SK-N-SH (cell line): ENCODE results near the gene DAP.

Experiments
- GABPA ChIP-seq: IDR thresholded peaks from 2 replicates; pipeline ENCODE4 v1.4.0; 2012; ENCODE audit warnings: low read depth, mild to moderate bottlenecking
- TF ChIP-seq, protein P1 (sequence below): fragments of 200-600 bp; sonication (generic); IDR thresholded peaks from 2 replicates; pipeline ENCODE4 v1.6.1; 2017; ENCODE audit warnings: antibody characterized with exemption, mild to moderate bottlenecking, moderate library complexity

DNA sequence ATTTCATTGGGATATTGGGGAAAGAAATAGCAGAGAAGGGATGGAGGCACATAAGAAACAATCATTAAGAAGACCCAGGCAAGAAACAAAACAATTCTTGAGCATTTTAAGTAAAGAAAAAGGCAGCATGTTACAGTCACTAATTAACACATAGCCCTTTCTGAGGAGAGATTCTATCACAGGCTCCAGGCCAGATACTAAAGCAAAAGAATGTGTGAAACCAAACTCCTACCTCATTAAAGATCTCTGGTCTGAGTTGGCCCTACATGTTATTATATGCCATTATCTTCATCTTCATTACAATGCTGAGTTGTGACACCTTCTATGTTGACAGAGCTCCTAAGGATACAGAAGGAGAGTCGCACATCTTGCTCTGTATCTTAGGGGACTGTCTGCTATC lies 37.5 kb downstream of the DAP start:
- TF ChIP-seq, protein P1, sequence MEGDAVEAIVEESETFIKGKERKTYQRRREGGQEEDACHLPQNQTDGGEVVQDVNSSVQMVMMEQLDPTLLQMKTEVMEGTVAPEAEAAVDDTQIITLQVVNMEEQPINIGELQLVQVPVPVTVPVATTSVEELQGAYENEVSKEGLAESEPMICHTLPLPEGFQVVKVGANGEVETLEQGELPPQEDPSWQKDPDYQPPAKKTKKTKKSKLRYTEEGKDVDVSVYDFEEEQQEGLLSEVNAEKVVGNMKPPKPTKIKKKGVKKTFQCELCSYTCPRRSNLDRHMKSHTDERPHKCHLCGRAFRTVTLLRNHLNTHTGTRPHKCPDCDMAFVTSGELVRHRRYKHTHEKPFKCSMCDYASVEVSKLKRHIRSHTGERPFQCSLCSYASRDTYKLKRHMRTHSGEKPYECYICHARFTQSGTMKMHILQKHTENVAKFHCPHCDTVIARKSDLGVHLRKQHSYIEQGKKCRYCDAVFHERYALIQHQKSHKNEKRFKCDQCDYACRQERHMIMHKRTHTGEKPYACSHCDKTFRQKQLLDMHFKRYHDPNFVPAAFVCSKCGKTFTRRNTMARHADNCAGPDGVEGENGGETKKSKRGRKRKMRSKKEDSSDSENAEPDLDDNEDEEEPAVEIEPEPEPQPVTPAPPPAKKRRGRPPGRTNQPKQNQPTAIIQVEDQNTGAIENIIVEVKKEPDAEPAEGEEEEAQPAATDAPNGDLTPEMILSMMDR = no peak
- TF ChIP-seq GABPA = no peak
